Urothelium cell line (cell line): ENCODE results near the gene CEP70.
"Not testable (repeated sequence)": the region's sequence is repeated elsewhere in the genome, so short reads cannot be mapped to it uniquely, and the experiment has no call there.

ENCODE experiments used
- DNase-seq: peaks from one replicate; pipeline ENCODE4 v3.0.0; 2011; ENCODE audit warnings: low spot score, mixed read lengths
- FAIRE-seq: peaks from 2 replicates; lab custom pipeline; 2011; peaks lifted over from hg19 to GRCh38; lab: Jason Lieb, UNC

CEP70 gene

GRCh38 chr3:138593488-138594149, 441 bp downstream of the CEP70 start:
- FAIRE-seq, result no peak
- DNase-seq, result peak; percentile 6

- no peak for DNase-seq
- no peak for FAIRE-seq
Measured at GRCh38 chr3:138591392-138591791, 2.7 kb downstream of the CEP70 start.

- FAIRE-seq (no peak), DNase-seq (no peak)
Measured at GRCh38 chr3:138588445-138588844, 5.6 kb downstream of the CEP70 start.

- FAIRE-seq (no peak), DNase-seq (no peak)
Measured at GRCh38 chr3:138587374-138587773, 6.7 kb downstream of the CEP70 start.

GRCh38 chr3:138578961-138579574, 15.0 kb downstream of the CEP70 start:
- no peak for DNase-seq
- FAIRE-seq, result no peak

- DNase-seq (no peak), FAIRE-seq (no peak)
Measured at GRCh38 chr3:138578141-138578540, 15.9 kb downstream of the CEP70 start.

GRCh38 chr3:138573138-138573537, 20.9 kb downstream of the CEP70 start:
- FAIRE-seq, result no peak

GRCh38 chr3:138569624-138570023, 24.4 kb downstream of the CEP70 start:
- FAIRE-seq, DNase-seq: not testable (repeated sequence)

More at GRCh38 chr3:138573138-138573537, 20.9 kb downstream of the CEP70 start:
- no peak for DNase-seq

- FAIRE-seq, result no peak
Measured at GRCh38 chr3:138569090-138569489, 25.0 kb downstream of the CEP70 start.

GRCh38 chr3:138567403-138567802, 26.7 kb downstream of the CEP70 start:
- FAIRE-seq (no peak), DNase-seq (no peak)

More at GRCh38 chr3:138569090-138569489, 25.0 kb downstream of the CEP70 start:
- no peak for DNase-seq

GRCh38 chr3:138566293-138566692, 27.8 kb downstream of the CEP70 start:
- FAIRE-seq, DNase-seq: not testable (repeated sequence)

- not testable (repeated sequence) for FAIRE-seq, DNase-seq
Measured at GRCh38 chr3:138562902-138563301, 31.2 kb downstream of the CEP70 start.

- DNase-seq (no peak), FAIRE-seq (no peak)
Measured at GRCh38 chr3:138560501-138560900, 33.6 kb downstream of the CEP70 start.

GRCh38 chr3:138559134-138559533, 34.9 kb downstream of the CEP70 start:
- FAIRE-seq, result no peak
- no peak for DNase-seq

GRCh38 chr3:138554775-138555174, 39.3 kb downstream of the CEP70 start:
- FAIRE-seq, DNase-seq: not testable (repeated sequence)

GRCh38 chr3:138550958-138551357, 43.1 kb downstream of the CEP70 start:
- FAIRE-seq, DNase-seq: not testable (repeated sequence)

GRCh38 chr3:138549179-138549977, 44.7 kb downstream of the CEP70 start:
- DNase-seq (no peak), FAIRE-seq (no peak)

GRCh38 chr3:138547342-138547975, 46.6 kb downstream of the CEP70 start:
- DNase-seq (no peak), FAIRE-seq (no peak)

- no peak for DNase-seq
- FAIRE-seq, result no peak
Measured at GRCh38 chr3:138544546-138544945, 49.5 kb downstream of the CEP70 start.

- no peak for FAIRE-seq
- DNase-seq, result no peak
Measured at GRCh38 chr3:138542977-138543376, 51.1 kb downstream of the CEP70 start.

GRCh38 chr3:138539352-138539751, 54.7 kb downstream of the CEP70 start:
- FAIRE-seq, result no peak

More at GRCh38 chr3:138539352-138539751, 54.7 kb downstream of the CEP70 start:
- no peak for DNase-seq
